ENCODE results near the gene XPC. TPM values are rescaled to one million over a fixed set of nuclear protein-coding genes. Genes with fewer than 3 reads are reported as not detected.

The XPC gene
- total and polyA plus RNA-seq, 2 donors (not counting 3 experiments of a cell fraction or from before 2014, with no cell fraction given) = 11.9 to 36.8 TPM

DNA sequence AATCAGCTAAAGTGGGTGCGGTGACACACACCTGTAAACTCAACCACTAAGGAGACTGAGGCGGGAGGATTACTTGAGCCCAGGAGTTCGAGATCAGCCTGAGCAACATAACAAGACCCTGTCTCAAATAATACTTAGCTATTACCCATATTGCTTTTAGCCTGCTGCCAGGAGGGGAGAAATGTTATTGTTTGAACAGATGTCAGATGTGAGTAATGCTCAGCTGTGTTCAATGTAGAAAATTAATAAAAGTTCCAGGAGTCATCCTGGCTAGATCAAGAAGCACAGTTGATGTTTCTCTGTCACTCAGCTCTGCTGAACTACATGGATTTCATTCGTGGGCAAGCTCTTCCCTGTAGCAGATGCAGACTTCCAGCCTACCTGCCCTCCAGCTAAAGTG is 22.4 kb upstream of the XPC start:
- dilution Hi-C loops (cut with MboI; ENCODE audit: extremely low pct_ligation_motif_present, low sequenced_read_pairs) (no loop called here), intact Hi-C loops (cut with micrococcal nuclease) (loop anchor here (5.0 kb wide), 1 partner anchor 201 kb away; the partner anchor contains the start of gene SLC6A6)
- FAIRE-seq (no peak), DNase-seq (ENCODE audit: low read depth, low spot score) (peak; percentile 35)
- CTCF ChIA-PET = interaction anchor here (0.6 to 4.8 kb wide), 5 partner anchors 13 to 349 kb away, joined by 3 to 46 read pairs (median 3); no protein-coding TSS in a partner anchor
- Histone ChIP-seq H3K27ac (ENCODE audit: insufficient read depth, low read depth, low read length) (no peak overlapping the region), H3K4me2 (ENCODE audit: insufficient read depth, low read length) (no peak overlapping the region), H2AFZ (ENCODE audit: low read depth, low read length) (no peak overlapping the region), H3K9me1 (replicated peaks; ENCODE audit: control insufficient read depth, extremely low read depth, insufficient read depth, low read length) (no peaks in the 10 kb centered on the region), H3K9ac (replicated peaks; ENCODE audit: extremely low read depth, insufficient read depth, low read length) (no peak overlapping the region), H3K4me1 (ENCODE audit: control insufficient read depth, extremely low read depth, insufficient read depth, low read length) (peaks cover 2% of the 10 kb centered on the region), H4K20me1 (replicated peaks; ENCODE audit: control insufficient read depth, extremely low read depth, insufficient read depth, low read length) (no peaks in the 10 kb centered on the region), H3K4me3 (replicated peaks in 1 of 3; ENCODE audit: insufficient read depth in 1 of 3, low read depth in 1 of 3, low read length in 3 of 3) (no peak overlapping the region), H3K36me3 (ENCODE audit: control insufficient read depth in 2 of 2, extremely low read depth in 1 of 2, insufficient read depth in 2 of 2, low read length in 2 of 2) (no peaks in the 10 kb centered on the region), H3K9me3 (replicated peaks; ENCODE audit: control insufficient read depth, insufficient read depth, low read length) (no peaks in the 10 kb centered on the region), H3K27me3 (ENCODE audit: control insufficient read depth in 2 of 2, insufficient read depth in 2 of 2, low read length in 2 of 2) (no peaks in the 10 kb centered on the region), H3K79me2 (ENCODE audit: control insufficient read depth, insufficient read depth, low read length) (no peaks in the 10 kb centered on the region)
- no TSS peak for BruUV-seq (replicated peaks)
- TF ChIP-seq POLR2AphosphoS5 (IDR thresholded peaks at IDR 0.05; ENCODE audit: insufficient read depth, low read depth, low read length) = no peak
- no peak for TF ChIP-seq EZH2 (IDR thresholded peaks at IDR 0.05; ENCODE audit: borderline replicate concordance, low read depth, low read length, severe bottlenecking)
- TF ChIP-seq GATA2 (IDR thresholded peaks at IDR 0.05; ENCODE audit: insufficient read depth, insufficient read length, low read depth, low read length) = no peak
- no peak for TF ChIP-seq POLR2A (IDR thresholded peaks at IDR 0.05; ENCODE audit: low read depth, low read length)
- TF ChIP-seq, protein P1, sequence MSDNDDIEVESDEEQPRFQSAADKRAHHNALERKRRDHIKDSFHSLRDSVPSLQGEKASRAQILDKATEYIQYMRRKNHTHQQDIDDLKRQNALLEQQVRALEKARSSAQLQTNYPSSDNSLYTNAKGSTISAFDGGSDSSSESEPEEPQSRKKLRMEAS (IDR thresholded peaks at IDR 0.05; ENCODE audit: insufficient read depth, insufficient read length) = no peak
- POLR2A ChIA-PET = no interaction called here

DNA sequence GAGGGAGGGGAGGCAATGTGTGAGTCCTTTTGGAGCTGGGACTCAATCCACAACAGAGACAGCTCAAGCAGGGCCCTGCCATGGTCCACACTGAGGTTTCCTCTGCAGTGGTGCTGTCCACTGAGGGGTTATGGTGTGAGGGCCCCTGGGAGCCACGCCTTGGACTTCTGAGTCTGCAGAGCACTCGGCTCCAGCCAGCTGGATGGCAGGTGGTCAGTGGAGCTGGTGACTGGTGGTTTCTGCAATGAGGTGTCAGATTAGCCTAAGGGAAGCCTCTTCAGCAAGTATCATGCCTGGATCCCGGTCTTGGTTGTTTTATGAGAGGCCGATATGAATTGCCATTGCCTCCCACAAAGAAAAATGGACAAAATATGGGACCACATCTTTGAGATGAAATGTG is 21.9 kb upstream of the XPC start:
- no peak overlapping the region for H3K4me2 ChIP-seq (ENCODE audit: insufficient read depth, low read length)
- H3K9me1 ChIP-seq (replicated peaks; ENCODE audit: control insufficient read depth, extremely low read depth, insufficient read depth, low read length) = no peaks in the 10 kb centered on the region
- no TSS peak for BruUV-seq (replicated peaks)
- FAIRE-seq = no peak
- TF ChIP-seq, protein P1 (IDR thresholded peaks at IDR 0.05; ENCODE audit: insufficient read depth, insufficient read length) = no peak
- TF ChIP-seq GATA2 (IDR thresholded peaks at IDR 0.05; ENCODE audit: insufficient read depth, insufficient read length, low read depth, low read length) (no peak), POLR2A (IDR thresholded peaks at IDR 0.05; ENCODE audit: low read depth, low read length) (no peak), JUN (IDR thresholded peaks at IDR 0.05; ENCODE audit: borderline replicate concordance, insufficient read depth, insufficient read length, low read depth) (no peak), POLR2AphosphoS5 (IDR thresholded peaks at IDR 0.05; ENCODE audit: insufficient read depth, low read depth, low read length) (no peak), EZH2 (IDR thresholded peaks at IDR 0.05; ENCODE audit: borderline replicate concordance, low read depth, low read length, severe bottlenecking) (no peak), MYC (IDR thresholded peaks at IDR 0.05; ENCODE audit: low read depth, low read length) (no peak), FOS (IDR thresholded peaks at IDR 0.05; ENCODE audit: borderline replicate concordance, insufficient read depth, low read length) (no peak)
- TF ChIP-seq, protein P2, sequence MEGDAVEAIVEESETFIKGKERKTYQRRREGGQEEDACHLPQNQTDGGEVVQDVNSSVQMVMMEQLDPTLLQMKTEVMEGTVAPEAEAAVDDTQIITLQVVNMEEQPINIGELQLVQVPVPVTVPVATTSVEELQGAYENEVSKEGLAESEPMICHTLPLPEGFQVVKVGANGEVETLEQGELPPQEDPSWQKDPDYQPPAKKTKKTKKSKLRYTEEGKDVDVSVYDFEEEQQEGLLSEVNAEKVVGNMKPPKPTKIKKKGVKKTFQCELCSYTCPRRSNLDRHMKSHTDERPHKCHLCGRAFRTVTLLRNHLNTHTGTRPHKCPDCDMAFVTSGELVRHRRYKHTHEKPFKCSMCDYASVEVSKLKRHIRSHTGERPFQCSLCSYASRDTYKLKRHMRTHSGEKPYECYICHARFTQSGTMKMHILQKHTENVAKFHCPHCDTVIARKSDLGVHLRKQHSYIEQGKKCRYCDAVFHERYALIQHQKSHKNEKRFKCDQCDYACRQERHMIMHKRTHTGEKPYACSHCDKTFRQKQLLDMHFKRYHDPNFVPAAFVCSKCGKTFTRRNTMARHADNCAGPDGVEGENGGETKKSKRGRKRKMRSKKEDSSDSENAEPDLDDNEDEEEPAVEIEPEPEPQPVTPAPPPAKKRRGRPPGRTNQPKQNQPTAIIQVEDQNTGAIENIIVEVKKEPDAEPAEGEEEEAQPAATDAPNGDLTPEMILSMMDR (IDR thresholded peaks at IDR 0.05; ENCODE audit: extremely low read depth in 1 of 2, insufficient read depth in 1 of 2, low read depth in 1 of 2, low read length in 2 of 2) = no peak
- H3K9me3 ChIP-seq (replicated peaks; ENCODE audit: control insufficient read depth, insufficient read depth, low read length) = no peaks in the 10 kb centered on the region
- H4K20me1 ChIP-seq (replicated peaks; ENCODE audit: control insufficient read depth, extremely low read depth, insufficient read depth, low read length) = no peaks in the 10 kb centered on the region
- H3K4me3 ChIP-seq (replicated peaks in 1 of 3; ENCODE audit: insufficient read depth in 1 of 3, low read depth in 1 of 3, low read length in 3 of 3) = no peak overlapping the region
- H3K36me3 ChIP-seq (ENCODE audit: control insufficient read depth in 2 of 2, extremely low read depth in 1 of 2, insufficient read depth in 2 of 2, low read length in 2 of 2) = peaks cover 0 to 2% of the 10 kb centered on the region in 2 experiments
- POLR2A ChIA-PET = no interaction called here
- H3K9ac ChIP-seq (replicated peaks; ENCODE audit: extremely low read depth, insufficient read depth, low read length) = no peak overlapping the region
- no peak overlapping the region for H2AFZ ChIP-seq (ENCODE audit: low read depth, low read length)
- intact Hi-C loops (cut with micrococcal nuclease) = loop anchor here (5.0 kb wide), 1 partner anchor 202 kb away; the partner anchor contains the start of gene SLC6A6
- no peaks in the 10 kb centered on the region for H3K79me2 ChIP-seq (ENCODE audit: control insufficient read depth, insufficient read depth, low read length)
- CTCF ChIA-PET = interaction anchor here (1.0 to 4.8 kb wide), 2 partner anchors 13 to 303 kb away, joined by 3 to 46 read pairs; no protein-coding TSS in a partner anchor
- dilution Hi-C loops (cut with MboI; ENCODE audit: extremely low pct_ligation_motif_present, low sequenced_read_pairs) = no loop called here
- H3K27ac ChIP-seq (ENCODE audit: insufficient read depth, low read depth, low read length) = no peak overlapping the region
- DNase-seq (ENCODE audit: low read depth, low spot score) = no peak
- no peaks in the 10 kb centered on the region for H3K27me3 ChIP-seq (ENCODE audit: control insufficient read depth in 2 of 2, insufficient read depth in 2 of 2, low read length in 2 of 2)
- peaks cover 2% of the 10 kb centered on the region for H3K4me1 ChIP-seq (ENCODE audit: control insufficient read depth, extremely low read depth, insufficient read depth, low read length)

All from endothelial cell of umbilical vein (primary cell).